Keratinocyte (primary cell): ENCODE results near the gene NHERF2. TPM values are rescaled to one million over a fixed set of nuclear protein-coding genes. Genes with fewer than 3 reads are reported as not detected.

Experiments
- DNase-seq: peaks from one replicate; pipeline ENCODE4 v3.0.0-alpha.2; 2011; ENCODE audit warnings: low read depth, missing footprints, low spot score
- FAIRE-seq: peaks from 2 replicates; lab custom pipeline; 2011; peaks lifted over from hg19 to GRCh38; lab: Jason Lieb, UNC
- H2AFZ ChIP-seq: 2 replicates; pipeline ENCODE4 v1.6.0; 2012; ENCODE audit warnings: low read length, control low read depth, inconsistent platforms; ENCODE audit not compliant: control insufficient read depth
- H3K27ac ChIP-seq: 2 replicates; pipeline ENCODE4 v1.5.1; 2011; ENCODE audit warnings: low read length; ENCODE audit not compliant: control insufficient read depth, insufficient read depth
- H3K27me3 ChIP-seq: 3 replicates; pipeline ENCODE4 v1.6.0; 2011; ENCODE audit warnings: low read length; ENCODE audit not compliant: control insufficient read depth, insufficient read depth; ENCODE audit errors: extremely low read depth
- H3K36me3 ChIP-seq, 2 experiments: 2 replicates in 1 of 2; 3 replicates in 1 of 2; pipeline ENCODE4 v1.5.1; 2011; ENCODE audit warnings: low read length in 2 of 2, mild to moderate bottlenecking in 1 of 2; ENCODE audit not compliant: control insufficient read depth in 2 of 2, insufficient read depth in 2 of 2; ENCODE audit errors: extremely low read depth in 1 of 2
- H3K4me1 ChIP-seq: 3 replicates; pipeline ENCODE4 v1.5.1; 2011; ENCODE audit warnings: low read length; ENCODE audit not compliant: control insufficient read depth, insufficient read depth; ENCODE audit errors: extremely low read depth
- H3K4me2 ChIP-seq: 3 replicates; pipeline ENCODE4 v1.6.0; 2011; ENCODE audit warnings: low read depth, low read length; ENCODE audit not compliant: control insufficient read depth, insufficient read depth; ENCODE audit errors: extremely low read depth
- H3K4me3 ChIP-seq, 3 experiments: fragments of 200-600 bp in 1 of 3; sonication (generic) in 1 of 3; 2 replicates in 2 of 3; 3 replicates in 1 of 3; pipeline ENCODE4 v1.5.1; 2011 to 2016; ENCODE audit warnings: low read length in 3 of 3, mild to moderate bottlenecking in 3 of 3, control low read depth in 2 of 3, inconsistent platforms in 1 of 3, low read depth in 1 of 3, mixed read lengths in 1 of 3, mixed run types in 1 of 3, moderate library complexity in 1 of 3; ENCODE audit not compliant: control insufficient read depth in 2 of 3, insufficient read depth in 2 of 3; ENCODE audit errors: extremely low read depth in 1 of 3
- H3K79me2 ChIP-seq: 2 replicates; pipeline ENCODE4 v1.6.0; 2012; ENCODE audit warnings: low read length; ENCODE audit not compliant: control insufficient read depth, insufficient read depth
- H3K9ac ChIP-seq: 3 replicates; pipeline ENCODE4 v1.6.0; 2011; ENCODE audit warnings: low read length; ENCODE audit not compliant: control insufficient read depth, insufficient read depth; ENCODE audit errors: extremely low read depth
- H3K9me1 ChIP-seq: 3 replicates; pipeline ENCODE4 v1.6.0; 2011; ENCODE audit warnings: low read length; ENCODE audit not compliant: control insufficient read depth, insufficient read depth; ENCODE audit errors: extremely low read depth
- H3K9me3 ChIP-seq: 2 replicates; pipeline ENCODE4 v1.5.1; 2012; ENCODE audit warnings: low read depth, low read length; ENCODE audit not compliant: control insufficient read depth
- H4K20me1 ChIP-seq: 3 replicates; pipeline ENCODE4 v1.6.0; 2011; ENCODE audit warnings: low read length; ENCODE audit not compliant: control insufficient read depth, insufficient read depth; ENCODE audit errors: extremely low read depth
- CTCF ChIP-seq, 3 experiments: IDR thresholded peaks in 1 of 3; conservative IDR thresholded peaks in 1 of 3; optimal IDR thresholded peaks in 1 of 3; 2 replicates in 2 of 3; 3 replicates in 1 of 3; pipeline versions ENCODE3 to v1.5.1; 2011; ENCODE audit warnings: low read length in 3 of 3, mild to moderate bottlenecking in 3 of 3, moderate library complexity in 2 of 3, control low read depth in 1 of 3, inconsistent platforms in 1 of 3; ENCODE audit not compliant: insufficient read depth in 2 of 3; ENCODE audit errors: extremely low read depth in 1 of 3
- EZH2 ChIP-seq: IDR thresholded peaks from one replicate; pipeline ENCODE4 v1.6.1; 2012; ENCODE audit warnings: inconsistent platforms, mild to moderate bottlenecking, low read length, moderate library complexity
- dilution Hi-C: fragments of 300-500 bp; cut with MboI; formaldehyde crosslinking; loops from one replicate; pipeline ENCODE4 v1.7.0; 2020; ENCODE audit warnings: low sequenced_read_pairs; ENCODE audit not compliant: extremely low pct_ligation_motif_present
- polyA plus RNA-seq, 5 experiments: library from polyadenylated mRNA; depleted of rRNA in 3 of 5; stranded (reverse) in 3 of 5; stranded (forward) in 1 of 5; unstranded in 1 of 5; fragments of >200 nt; gene quantifications; 1 replicate in 1 of 5; 2 replicates in 3 of 5; 3 replicates in 1 of 5; pipeline versions ENCODE4 v1.2.1 to v1.2.3, GENCODE V29; 2011 to 2012; ENCODE audit warnings: missing spikeins in 2 of 5, low read depth in 1 of 5, low replicate concordance in 1 of 5

Gene NHERF2
- polyA plus RNA-seq, 1 donor (not counting 4 experiments of a cell fraction or from before 2014, with no cell fraction given) = 5.9 TPM

- Histone ChIP-seq H3K27ac (no peak overlapping the region), H3K4me2 (no peak overlapping the region), H3K9ac (no peak overlapping the region), H3K4me3 (no peak overlapping the region), H3K9me3 (no peaks in the 10 kb centered on the region), H3K79me2 (no peaks in the 10 kb centered on the region), H3K36me3 (no peaks in the 10 kb centered on the region), H3K9me1 (no peaks in the 10 kb centered on the region), H3K27me3 (no peaks in the 10 kb centered on the region), H4K20me1 (no peaks in the 10 kb centered on the region), H2AFZ (no peak overlapping the region), H3K4me1 (peaks cover 15% of the 10 kb centered on the region)
- no peak for DNase-seq
- no peak for FAIRE-seq
- dilution Hi-C loops = no loop called here
- TF ChIP-seq EZH2 (no peak), CTCF (optimal IDR thresholded peaks at IDR 0.05 in 1 of 3, IDR thresholded peaks at IDR 0.05 in 1 of 3, conservative IDR thresholded peaks at IDR 0.05 in 1 of 3; ENCODE audit: extremely low read depth in 1 of 3, insufficient read depth in 2 of 3, low read length in 3 of 3) (no peak)
Measured at GRCh38 chr16:2031081-2031577, 4.4 kb downstream of the NHERF2 start.

DNA sequence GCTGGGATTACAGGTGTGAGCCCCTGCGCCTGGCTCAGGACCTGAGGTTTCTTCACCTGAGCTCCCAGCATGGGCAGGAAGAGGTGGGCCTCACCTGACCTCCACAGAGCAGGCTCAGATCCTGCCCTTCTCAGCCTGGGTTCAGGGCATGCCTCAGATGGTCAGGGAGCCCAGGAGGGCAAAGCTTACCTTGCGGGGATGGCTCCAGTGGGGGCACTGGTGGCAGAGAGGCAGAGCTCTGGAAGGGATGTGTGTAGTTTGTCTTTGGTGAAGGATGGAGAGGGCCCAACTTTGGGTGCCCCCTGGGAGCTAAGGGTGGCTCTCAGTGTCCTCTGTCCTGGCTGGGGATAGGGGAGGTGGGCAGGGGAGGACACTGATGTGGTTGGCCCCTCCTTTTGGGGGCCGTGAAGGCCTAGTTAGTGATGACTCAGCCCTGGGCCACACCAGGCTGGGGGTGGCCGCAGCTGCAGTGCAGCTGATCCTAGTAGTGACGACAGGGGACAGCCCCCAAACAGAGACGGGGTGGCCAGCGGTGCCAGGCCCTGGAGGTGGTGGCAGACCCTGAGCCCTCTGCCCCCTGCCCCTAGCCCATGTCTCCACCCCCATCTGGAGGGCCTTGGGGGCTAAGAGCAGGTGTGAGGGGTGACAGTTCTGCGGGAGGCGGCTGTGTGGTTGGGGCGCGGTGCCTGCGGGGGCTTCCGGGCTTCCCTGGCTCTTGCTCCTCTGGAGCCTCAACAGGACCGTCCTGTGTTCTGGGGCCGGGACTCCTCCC is 5.8 kb downstream of the NHERF2 start:
- dilution Hi-C loops = no loop called here
- Histone ChIP-seq H3K79me2 (no peaks in the 10 kb centered on the region), H3K36me3 (peaks cover 0 to 3% of the 10 kb centered on the region in 2 experiments), H2AFZ (no peak overlapping the region), H3K9ac (no peak overlapping the region), H3K27me3 (no peaks in the 10 kb centered on the region), H3K4me3 (no peak overlapping the region), H3K27ac (no peak overlapping the region), H3K4me1 (peaks cover 12% of the 10 kb centered on the region), H4K20me1 (no peaks in the 10 kb centered on the region), H3K9me1 (no peaks in the 10 kb centered on the region), H3K4me2 (no peak overlapping the region), H3K9me3 (no peaks in the 10 kb centered on the region)
- FAIRE-seq (no peak), DNase-seq (no peak)
- no peak for TF ChIP-seq EZH2
- no peak for TF ChIP-seq CTCF (optimal IDR thresholded peaks at IDR 0.05 in 1 of 3, IDR thresholded peaks at IDR 0.05 in 1 of 3, conservative IDR thresholded peaks at IDR 0.05 in 1 of 3; ENCODE audit: extremely low read depth in 1 of 3, insufficient read depth in 2 of 3, low read length in 3 of 3)
